HCT116 (cell line): ENCODE data around the gene MYLK. TPM values are rescaled to one million over a fixed set of nuclear protein-coding genes. Genes with fewer than 3 reads are reported as not detected.
"Not testable (repeated sequence)": the region's sequence is repeated elsewhere in the genome, so short reads cannot be mapped to it uniquely, and the experiment has no call there.

ENCODE experiments used
- ATAC-seq: fragments of 200-7000 bp; cut with Tn5 transposase; 2 replicates; pipeline ENCODE4 v1.9.1; 2020; ENCODE audit warnings: mild to moderate bottlenecking, moderate library complexity
- BruUV-seq: library from RNA; stranded (reverse); fragments of 400-500 nt; replicated peaks from 2 replicates; lab custom pipeline; 2021; lab: Mats Ljungman, UMichigan
- CTCF ChIA-PET: fragments of 300-600 bp; sonication (Branson Sonifier 250); formaldehyde crosslinking; loops from one replicate; lab custom pipeline; 2021; ENCODE audit warnings: antibody characterized with exemption; lab: Charles Lee
- POLR2A ChIA-PET: fragments of 300-600, 350-600 bp; sonication (Branson Sonifier 250); formaldehyde crosslinking; loops from one replicate; lab custom pipeline; 2021; ENCODE audit warnings: antibody characterized with exemption; lab: Charles Lee
- RAD21 ChIA-PET, 2 experiments: fragments of 300-600 bp; sonication (Branson Sonifier 250); formaldehyde crosslinking; loops; one replicate each; lab custom pipeline; 2023; ENCODE audit warnings: low total read pairs in 2 of 2; ENCODE audit not compliant: uncharacterized antibody in 2 of 2, unreplicated experiment in 2 of 2, low non-redundant PET in 1 of 2; lab: Charles Lee
- DNase-seq: peaks from one replicate; pipeline ENCODE4 v3.0.0-alpha.2; 2010; ENCODE audit warnings: low read depth, low spot score
- H2AFZ ChIP-seq: fragments of 200-600 bp; shearing (Covaris generic), sonication (generic); 2 replicates; pipeline ENCODE4 v1.6.1; 2017; ENCODE audit warnings: low read depth, mixed run types, mixed read lengths, antibody characterized with exemption, low read length; ENCODE audit not compliant: poor library complexity, severe bottlenecking
- H3K27ac ChIP-seq: 2 replicates; pipeline ENCODE4 v1.5.1; 2012; ENCODE audit warnings: low read depth, low read length
- H3K27me3 ChIP-seq: fragments of 200-600 bp; sonication (generic); 2 replicates; pipeline ENCODE4 v1.6.1; 2016; ENCODE audit warnings: mixed run types, low read length, mixed read lengths; ENCODE audit not compliant: insufficient read depth
- H3K36me3 ChIP-seq, 2 experiments: fragments of 200-500 bp in 1 of 2; fragments of 200-600 bp in 1 of 2; sonication (Bioruptor generic) in 1 of 2; sonication (generic) in 1 of 2; 2 replicates each; pipeline versions ENCODE4 v1.5.1 to v1.6.1; 2014 to 2016; ENCODE audit warnings: low read length in 2 of 2, inconsistent platforms in 1 of 2, mixed read lengths in 1 of 2, mixed run types in 1 of 2; ENCODE audit not compliant: insufficient read depth in 2 of 2, control insufficient read depth in 1 of 2
- H3K4me1 ChIP-seq, 2 experiments: fragments of 200-600 bp in 1 of 2; sonication (generic) in 1 of 2; 2 replicates each; pipeline versions ENCODE4 v1.5.1 to v1.6.1; 2012 to 2017; ENCODE audit warnings: low read length in 2 of 2, inconsistent platforms in 1 of 2, mild to moderate bottlenecking in 1 of 2, mixed read lengths in 1 of 2, mixed run types in 1 of 2, moderate library complexity in 1 of 2; ENCODE audit not compliant: insufficient read depth in 2 of 2, control insufficient read depth in 1 of 2
- H3K4me2 ChIP-seq: fragments of 200-600 bp; sonication (generic); 2 replicates; pipeline ENCODE4 v1.6.1; 2017; ENCODE audit warnings: mixed run types, low read length, mixed read lengths
- H3K4me3 ChIP-seq, 2 experiments: fragments of 200-600 bp in 1 of 2; sonication (generic) in 1 of 2; replicated peaks in 1 of 2; 2 replicates each; pipeline ENCODE4 v1.5.1; 2011 to 2016; ENCODE audit warnings: low read length in 2 of 2, control low read depth in 1 of 2, low read depth in 1 of 2, mild to moderate bottlenecking in 1 of 2, mixed read lengths in 1 of 2, mixed run types in 1 of 2
- H3K79me2 ChIP-seq: fragments of 200-600 bp; sonication (generic); 2 replicates; pipeline ENCODE4 v1.6.1; 2017; ENCODE audit warnings: mild to moderate bottlenecking, mixed run types, low read length, moderate library complexity, mixed read lengths; ENCODE audit not compliant: insufficient read depth
- H3K9ac ChIP-seq: fragments of 200-600 bp; sonication (generic); 2 replicates; pipeline ENCODE4 v1.6.1; 2016; ENCODE audit warnings: low read length, mixed read lengths
- H3K9me2 ChIP-seq: fragments of 200-600 bp; sonication (generic), shearing (Covaris generic); 2 replicates; pipeline ENCODE4 v1.6.1; 2017; ENCODE audit warnings: mixed run types, mild to moderate bottlenecking, moderate library complexity; ENCODE audit not compliant: insufficient read depth
- H3K9me3 ChIP-seq, 2 experiments: fragments of 200-500 bp in 1 of 2; fragments of 200-600 bp in 1 of 2; sonication (Bioruptor generic) in 1 of 2; sonication (generic) in 1 of 2; 2 replicates each; pipeline ENCODE4 v1.6.1; 2014 to 2017; ENCODE audit warnings: low read length in 2 of 2, mixed read lengths in 2 of 2, inconsistent platforms in 1 of 2, low read depth in 1 of 2, mild to moderate bottlenecking in 1 of 2, mixed run types in 1 of 2, moderate library complexity in 1 of 2; ENCODE audit not compliant: control insufficient read depth in 1 of 2, insufficient read depth in 1 of 2
- H4K20me1 ChIP-seq: fragments of 200-600 bp; sonication (generic), shearing (Covaris generic); 2 replicates; pipeline ENCODE4 v1.6.1; 2017; ENCODE audit warnings: mixed run types, mild to moderate bottlenecking, moderate library complexity; ENCODE audit not compliant: insufficient read depth
- ATF3 ChIP-seq: IDR thresholded peaks from 2 replicates; pipeline ENCODE4 v1.6.1; 2012
- CEBPB ChIP-seq: IDR thresholded peaks from 2 replicates; pipeline ENCODE4 v1.6.1; 2012; ENCODE audit warnings: low read depth
- CTCF ChIP-seq, 3 experiments: fragments of 200-600 bp in 1 of 3; sonication (generic) in 1 of 3; IDR thresholded peaks in 2 of 3; conservative IDR thresholded peaks in 1 of 3; 2 replicates each; pipeline ENCODE4 v1.5.1; 2012 to 2017; ENCODE audit warnings: low read depth in 2 of 3, low read length in 2 of 3, antibody characterized with exemption in 1 of 3, borderline replicate concordance in 1 of 3, control low read depth in 1 of 3, mild to moderate bottlenecking in 1 of 3, mixed read lengths in 1 of 3, mixed run types in 1 of 3, moderate library complexity in 1 of 3; ENCODE audit not compliant: insufficient read depth in 1 of 3
- EGR1 ChIP-seq: IDR thresholded peaks from 2 replicates; pipeline ENCODE4 v1.6.1; 2012; ENCODE audit warnings: low read depth
- ELF1 ChIP-seq: IDR thresholded peaks from 2 replicates; pipeline ENCODE4 v1.6.1; 2012; ENCODE audit warnings: low read depth, borderline replicate concordance
- EZH2 ChIP-seq: fragments of 200-600 bp; sonication (generic); IDR thresholded peaks from 2 replicates; pipeline ENCODE4 v1.6.1; 2017; ENCODE audit warnings: antibody characterized with exemption, mixed run types
- EZH2phosphoT487 ChIP-seq: fragments of 200-600 bp; IDR thresholded peaks from 2 replicates; pipeline ENCODE4 v1.6.1; 2018; ENCODE audit warnings: antibody characterized with exemption, borderline replicate concordance
- MAX ChIP-seq: IDR thresholded peaks from 2 replicates; pipeline ENCODE4 v1.6.1; 2012
- POLR2A ChIP-seq: IDR thresholded peaks from 2 replicates; pipeline ENCODE4 v1.7.0; 2011; ENCODE audit warnings: borderline replicate concordance; ENCODE audit not compliant: insufficient read depth, insufficient read length; ENCODE audit errors: extremely low read depth
- POLR2AphosphoS5 ChIP-seq: IDR thresholded peaks from 2 replicates; pipeline ENCODE4 v1.6.1; 2011; ENCODE audit warnings: mild to moderate bottlenecking, low read depth, low read length, moderate library complexity
- SP1 ChIP-seq: IDR thresholded peaks from 2 replicates; pipeline ENCODE4 v1.6.1; 2012; ENCODE audit warnings: low read depth
- TCF7L2 ChIP-seq: IDR thresholded peaks from 2 replicates; pipeline ENCODE4 v1.7.0; 2011; ENCODE audit warnings: borderline replicate concordance, inconsistent platforms; ENCODE audit not compliant: insufficient read depth, insufficient read length; ENCODE audit errors: extremely low read depth
- ZNF274 ChIP-seq: fragments of 200-500 bp; sonication (Bioruptor generic); IDR thresholded peaks from 2 replicates; pipeline ENCODE4 v1.6.1; 2014; ENCODE audit warnings: mild to moderate bottlenecking, low read depth, low read length, inconsistent platforms
- intact Hi-C: fragments of 100-400 bp; cut with micrococcal nuclease; formaldehyde crosslinking; loops from 2 replicates; pipeline ENCODE4 v1.10.0; 2022
- total RNA-seq: library from RNA; stranded (reverse); gene quantifications from one replicate; pipeline ENCODE4 v1.2.1, GENCODE V29; 2021; ENCODE audit not compliant: unreplicated experiment
- TF ChIP-seq, protein P1 (sequence below): IDR thresholded peaks from 2 replicates; pipeline ENCODE4 v1.6.1; 2012; ENCODE audit warnings: low read depth

Gene MYLK
- total RNA-seq, 1 experiment from 2014 or later, result 3.8 TPM

DNA sequence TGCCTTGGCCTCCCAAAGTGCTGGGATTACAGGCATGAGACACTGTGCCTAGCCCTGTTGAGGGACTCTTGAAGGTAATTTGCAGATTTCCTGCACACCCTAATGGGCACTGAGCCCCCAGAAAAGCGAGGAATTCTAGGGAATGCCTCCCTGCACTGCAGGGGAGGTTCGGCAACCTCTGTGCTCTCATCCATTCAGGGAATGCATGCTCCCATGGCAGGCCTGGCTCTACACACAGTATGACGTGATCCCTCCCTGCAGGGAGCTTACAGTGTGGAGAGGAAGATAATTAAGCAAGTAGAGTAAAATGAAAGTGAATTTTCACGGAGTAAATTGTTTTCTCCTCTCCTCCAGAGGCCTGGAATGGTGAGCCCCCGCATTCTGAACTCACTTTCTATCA lies 166.0 kb downstream of the MYLK start (continued):
- TF ChIP-seq MAX (no peak), SP1 (no peak)

GRCh38 chr3:123717451-123717850 lies 166.7 kb downstream of the MYLK start:
- H3K9ac ChIP-seq, POLR2A ChIA-PET, ATAC-seq, H3K9me3 ChIP-seq, H3K4me1 ChIP-seq, intact Hi-C loops, DNase-seq, H3K4me2 ChIP-seq, H3K27ac ChIP-seq, H4K20me1 ChIP-seq, H3K4me3 ChIP-seq, H3K36me3 ChIP-seq, H2AFZ ChIP-seq, H3K27me3 ChIP-seq, H3K9me2 ChIP-seq, RAD21 ChIA-PET, CTCF ChIA-PET, H3K79me2 ChIP-seq, BruUV-seq: not testable (repeated sequence)

DNA sequence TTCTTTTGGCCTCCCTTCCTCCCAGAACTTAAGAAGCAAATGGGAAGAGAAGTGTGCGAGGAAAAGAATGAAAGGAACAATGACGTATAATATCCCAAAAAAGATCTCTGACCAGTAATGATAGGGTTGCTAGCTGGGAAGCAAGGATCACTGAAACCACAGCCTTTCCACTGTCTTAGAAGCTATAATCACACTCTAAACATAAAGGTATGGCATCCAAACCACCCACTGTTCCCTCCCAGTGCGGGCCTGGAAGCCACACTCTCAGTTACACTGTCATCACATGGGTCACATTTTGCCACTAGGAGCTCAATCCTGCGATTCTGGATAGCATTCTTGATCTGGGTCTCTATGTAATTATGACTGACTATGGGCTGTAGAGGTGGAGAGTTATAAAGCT lies 167.7 kb downstream of the MYLK start:
- no peaks in the 10 kb centered on the region for H3K9me3 ChIP-seq
- intact Hi-C loops, result no loop called here
- H3K4me1 ChIP-seq, result no peaks in the 10 kb centered on the region
- DNase-seq (no peak), ATAC-seq (no peak)
- no peaks in the 10 kb centered on the region for H4K20me1 ChIP-seq
- no peaks in the 10 kb centered on the region for H3K36me3 ChIP-seq
- ChIA-PET POLR2A (no interaction called here), CTCF (interaction anchor here (0.9 to 1.1 kb wide), 2 partner anchors 63 to 64 kb away, joined by 3 to 6 read pairs; no protein-coding TSS in a partner anchor), RAD21 (no interaction called here)
- BruUV-seq, result no TSS peak
- no peaks in the 10 kb centered on the region for H3K27me3 ChIP-seq
- H3K9ac ChIP-seq, result no peak overlapping the region
- no peaks in the 10 kb centered on the region for H3K9me2 ChIP-seq
- H3K27ac ChIP-seq, result no peak overlapping the region
- H3K4me3 ChIP-seq, result no peak overlapping the region
- H2AFZ ChIP-seq, result no peak overlapping the region
- no peak overlapping the region for H3K4me2 ChIP-seq
- no peaks in the 10 kb centered on the region for H3K79me2 ChIP-seq
- no peak for TF ChIP-seq EGR1
- no peak for TF ChIP-seq ELF1
- TF ChIP-seq ZNF274, result no peak
- TF ChIP-seq SP1, result no peak
- no peak for TF ChIP-seq CEBPB
- no peak for TF ChIP-seq EZH2
- TF ChIP-seq POLR2AphosphoS5, result no peak
- no peak for TF ChIP-seq ATF3
- TF ChIP-seq, protein P1, sequence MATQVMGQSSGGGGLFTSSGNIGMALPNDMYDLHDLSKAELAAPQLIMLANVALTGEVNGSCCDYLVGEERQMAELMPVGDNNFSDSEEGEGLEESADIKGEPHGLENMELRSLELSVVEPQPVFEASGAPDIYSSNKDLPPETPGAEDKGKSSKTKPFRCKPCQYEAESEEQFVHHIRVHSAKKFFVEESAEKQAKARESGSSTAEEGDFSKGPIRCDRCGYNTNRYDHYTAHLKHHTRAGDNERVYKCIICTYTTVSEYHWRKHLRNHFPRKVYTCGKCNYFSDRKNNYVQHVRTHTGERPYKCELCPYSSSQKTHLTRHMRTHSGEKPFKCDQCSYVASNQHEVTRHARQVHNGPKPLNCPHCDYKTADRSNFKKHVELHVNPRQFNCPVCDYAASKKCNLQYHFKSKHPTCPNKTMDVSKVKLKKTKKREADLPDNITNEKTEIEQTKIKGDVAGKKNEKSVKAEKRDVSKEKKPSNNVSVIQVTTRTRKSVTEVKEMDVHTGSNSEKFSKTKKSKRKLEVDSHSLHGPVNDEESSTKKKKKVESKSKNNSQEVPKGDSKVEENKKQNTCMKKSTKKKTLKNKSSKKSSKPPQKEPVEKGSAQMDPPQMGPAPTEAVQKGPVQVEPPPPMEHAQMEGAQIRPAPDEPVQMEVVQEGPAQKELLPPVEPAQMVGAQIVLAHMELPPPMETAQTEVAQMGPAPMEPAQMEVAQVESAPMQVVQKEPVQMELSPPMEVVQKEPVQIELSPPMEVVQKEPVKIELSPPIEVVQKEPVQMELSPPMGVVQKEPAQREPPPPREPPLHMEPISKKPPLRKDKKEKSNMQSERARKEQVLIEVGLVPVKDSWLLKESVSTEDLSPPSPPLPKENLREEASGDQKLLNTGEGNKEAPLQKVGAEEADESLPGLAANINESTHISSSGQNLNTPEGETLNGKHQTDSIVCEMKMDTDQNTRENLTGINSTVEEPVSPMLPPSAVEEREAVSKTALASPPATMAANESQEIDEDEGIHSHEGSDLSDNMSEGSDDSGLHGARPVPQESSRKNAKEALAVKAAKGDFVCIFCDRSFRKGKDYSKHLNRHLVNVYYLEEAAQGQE, result no peak
- TF ChIP-seq POLR2A, result no peak
- no peak for TF ChIP-seq TCF7L2
- no peak for TF ChIP-seq EZH2phosphoT487
- no peak for TF ChIP-seq CTCF (IDR thresholded peaks at IDR 0.05 in 2 of 3, conservative IDR thresholded peaks at IDR 0.05 in 1 of 3; ENCODE audit: borderline replicate concordance in 1 of 3, insufficient read depth in 1 of 3, low read depth in 2 of 3, low read length in 2 of 3)
